GM19043 (cell line): Measurements from ENCODE around the gene STARD3NL.

Source experiments
- ATAC-seq: cut with Tn5 transposase; IDR thresholded peaks from one replicate; pipeline ENCODE4 v1.9.1; 2021; ENCODE audit warnings: low read depth; ENCODE audit not compliant: unreplicated experiment

STARD3NL gene

DNA sequence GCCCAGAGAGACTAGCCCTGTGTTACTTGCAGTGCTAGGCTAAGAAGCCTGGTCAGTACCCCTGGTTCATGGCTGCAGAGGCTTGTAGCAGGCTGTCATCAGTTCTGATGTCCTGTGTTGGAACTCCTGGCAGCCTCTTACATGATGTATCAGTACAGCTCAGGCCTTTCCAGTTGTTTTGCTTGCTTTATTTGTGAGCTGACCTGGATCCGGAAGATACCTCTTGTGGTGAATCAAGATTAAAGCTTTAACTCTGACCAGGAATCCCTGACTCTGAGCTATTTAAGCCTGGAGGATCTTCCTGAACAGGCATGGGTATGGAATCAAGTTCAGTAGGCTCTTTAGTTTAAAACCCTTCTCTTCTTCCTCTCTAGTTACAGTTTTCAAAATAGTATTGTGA is 4.4 kb downstream of the STARD3NL start:
- no peak for ATAC-seq

- ATAC-seq = no peak
Observed at GRCh38 chr7:38185395-38186307, 7.6 kb downstream of the STARD3NL start.

GRCh38 chr7:38186593-38187314 is 8.7 kb downstream of the STARD3NL start:
- ATAC-seq = no peak

DNA sequence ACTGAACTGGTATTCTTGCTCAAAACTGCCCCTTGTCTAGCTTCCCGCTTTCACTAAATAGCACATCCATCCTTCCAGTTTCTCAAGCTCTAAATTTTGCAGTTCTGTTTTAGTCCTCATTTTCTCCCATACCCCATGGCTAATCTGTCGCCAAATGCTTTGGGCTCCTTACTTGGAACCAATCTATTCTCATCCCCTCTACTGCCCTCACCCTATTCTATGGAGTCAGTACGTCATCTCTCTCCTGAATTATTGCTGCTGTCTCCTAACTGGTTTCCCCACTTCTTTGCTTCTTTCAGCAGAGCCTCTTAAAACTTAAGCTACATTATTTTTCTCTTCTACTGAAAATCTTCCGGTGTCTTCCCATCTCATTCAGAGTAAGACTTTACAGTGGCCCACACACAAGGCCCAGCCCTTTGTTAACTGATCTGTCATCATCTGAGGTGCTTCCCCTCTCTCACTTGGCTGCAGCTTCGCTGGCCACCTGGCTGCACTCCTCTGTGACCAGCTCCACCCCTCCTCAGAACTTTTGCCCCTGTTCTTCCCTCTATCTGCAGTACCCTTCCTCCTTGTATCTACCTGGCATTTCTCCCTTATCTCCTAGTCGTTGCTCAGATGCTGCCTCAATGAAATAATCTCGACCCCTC is 9.9 kb downstream of the STARD3NL start:
- peak; percentile 100 for ATAC-seq

DNA sequence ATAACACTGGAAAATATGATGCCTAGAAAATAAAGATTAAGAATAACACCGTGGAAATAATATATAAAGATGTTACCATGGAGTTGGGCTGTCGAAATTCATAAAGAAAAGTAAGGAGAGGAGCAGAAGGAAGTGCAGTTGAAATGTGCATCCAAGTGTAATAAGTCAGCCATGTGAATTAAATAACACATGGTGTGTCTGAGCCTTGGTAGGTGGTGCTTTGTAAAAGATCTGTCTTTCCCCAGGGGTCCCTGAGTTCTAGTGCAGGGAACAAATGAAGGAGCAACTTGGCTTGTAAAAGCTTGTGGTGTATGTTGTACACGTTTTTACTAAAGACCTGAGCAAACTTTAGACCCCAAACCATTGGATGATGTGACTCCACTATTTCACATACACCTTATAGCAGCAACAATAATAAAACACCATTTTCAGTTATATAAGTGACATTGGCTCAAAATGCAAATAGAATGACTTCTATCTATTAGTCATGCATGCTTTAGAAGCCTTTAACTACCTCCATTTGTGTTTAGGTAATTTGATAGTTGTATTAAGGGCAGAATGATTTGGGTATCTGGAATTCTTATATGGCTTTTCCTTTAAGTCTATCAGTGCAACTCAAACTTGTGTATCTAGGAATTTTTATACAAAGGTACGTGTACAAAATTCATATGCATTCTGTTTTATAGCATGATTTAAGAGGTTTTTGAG is 11.3 kb downstream of the STARD3NL start:
- ATAC-seq = no peak

DNA sequence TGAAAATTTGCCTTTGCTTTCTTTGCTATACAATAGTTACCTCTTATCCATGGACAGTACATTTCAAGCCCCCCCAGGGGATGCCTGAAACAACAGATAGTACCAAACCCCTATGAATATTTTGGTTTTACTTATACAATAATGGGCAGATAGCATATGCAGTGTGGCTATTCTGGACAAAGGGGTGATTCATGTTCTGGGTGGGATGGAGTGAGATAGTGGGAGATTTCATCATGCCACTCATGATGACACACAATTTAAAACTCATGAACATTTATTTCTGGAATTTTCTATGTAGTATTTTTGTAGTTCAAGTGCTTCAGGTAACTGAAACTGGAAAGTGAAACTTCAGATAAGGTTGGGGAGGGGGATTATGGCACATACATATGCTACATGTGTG is 12.0 kb downstream of the STARD3NL start:
- no peak for ATAC-seq

- ATAC-seq = no peak
Observed at GRCh38 chr7:38191791-38192190, 13.7 kb downstream of the STARD3NL start.

DNA sequence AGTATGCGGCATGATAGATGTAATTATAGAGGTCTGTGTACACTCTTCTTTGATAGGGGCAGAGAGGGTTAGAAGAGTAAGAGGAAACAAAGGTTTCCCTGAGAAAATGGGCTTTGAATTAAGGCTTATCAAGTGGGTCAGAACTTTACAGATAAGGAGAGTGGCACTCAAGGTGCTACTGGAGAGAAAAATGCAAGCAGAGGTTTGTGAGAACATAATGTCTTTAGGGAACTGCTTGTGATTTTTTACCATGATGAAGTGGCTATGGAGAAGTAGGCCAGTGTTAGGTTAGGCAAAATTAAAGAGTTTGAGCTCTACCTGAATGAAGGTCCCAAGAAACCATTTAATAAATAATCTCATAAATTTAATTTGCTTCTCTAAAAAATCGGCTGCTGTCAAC is 14.3 kb downstream of the STARD3NL start:
- no peak for ATAC-seq

DNA sequence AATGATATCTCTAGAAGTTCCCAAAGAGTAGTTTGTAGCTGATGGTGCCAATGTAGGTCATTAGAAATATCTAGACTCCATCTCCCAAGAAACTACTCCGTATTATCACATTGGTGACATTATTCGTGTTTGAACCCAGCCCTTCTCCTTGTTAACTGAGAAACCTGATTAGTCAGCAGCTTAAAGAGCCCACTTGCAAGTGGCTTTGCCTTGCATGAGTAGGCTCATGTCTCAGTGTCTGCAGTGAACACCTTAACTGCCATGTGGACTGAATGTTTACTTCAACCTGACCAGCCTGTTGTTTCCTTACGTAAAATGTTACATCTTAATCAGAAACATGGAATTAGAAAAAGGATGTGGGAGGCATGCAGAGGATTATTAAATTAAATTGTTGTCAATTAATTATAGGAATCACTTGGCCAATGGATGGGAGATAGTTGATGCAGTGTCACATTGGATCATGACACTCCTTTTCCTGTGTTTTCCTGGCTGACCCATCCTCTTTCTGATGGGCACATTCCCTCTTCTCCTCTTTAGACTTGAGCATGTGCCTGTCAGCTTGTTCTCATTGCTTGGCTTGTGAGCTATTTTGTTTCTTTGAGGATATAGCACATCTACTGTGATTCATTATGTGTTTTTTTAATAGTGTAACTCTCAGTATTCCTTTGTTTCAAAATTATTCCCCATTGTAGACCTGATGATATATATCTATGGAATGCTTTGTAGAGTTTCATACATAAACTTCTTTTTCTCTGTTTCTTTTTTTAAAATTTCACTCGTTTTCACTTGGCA is 18.0 kb downstream of the STARD3NL start:
- no peak for ATAC-seq

DNA sequence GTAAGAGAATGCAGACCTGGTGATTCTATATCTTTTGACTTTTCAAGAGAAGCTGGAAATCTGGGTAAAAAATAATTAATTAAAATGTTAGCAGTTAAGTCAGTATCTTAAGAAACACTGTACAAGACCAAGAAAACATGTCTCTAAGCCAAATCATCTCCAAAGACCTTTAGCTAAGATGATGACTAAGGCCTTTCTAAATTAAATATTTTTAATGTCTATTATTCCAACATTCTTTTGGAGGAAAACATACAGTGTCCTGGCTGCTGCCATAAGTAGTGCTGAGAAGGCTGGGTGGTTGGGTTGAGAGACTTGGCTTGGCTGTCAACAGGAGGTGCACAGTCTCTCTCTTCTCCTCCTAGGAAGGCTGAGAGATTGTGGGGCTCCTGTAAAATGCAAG is 20.3 kb downstream of the STARD3NL start:
- ATAC-seq = no peak

GRCh38 chr7:38199154-38199553 is 21.1 kb downstream of the STARD3NL start:
- ATAC-seq = no peak

- ATAC-seq = no peak
Observed at GRCh38 chr7:38199782-38200181, 21.7 kb downstream of the STARD3NL start.

- ATAC-seq = no peak
Observed at GRCh38 chr7:38206071-38206470, 28.0 kb downstream of the STARD3NL start.

DNA sequence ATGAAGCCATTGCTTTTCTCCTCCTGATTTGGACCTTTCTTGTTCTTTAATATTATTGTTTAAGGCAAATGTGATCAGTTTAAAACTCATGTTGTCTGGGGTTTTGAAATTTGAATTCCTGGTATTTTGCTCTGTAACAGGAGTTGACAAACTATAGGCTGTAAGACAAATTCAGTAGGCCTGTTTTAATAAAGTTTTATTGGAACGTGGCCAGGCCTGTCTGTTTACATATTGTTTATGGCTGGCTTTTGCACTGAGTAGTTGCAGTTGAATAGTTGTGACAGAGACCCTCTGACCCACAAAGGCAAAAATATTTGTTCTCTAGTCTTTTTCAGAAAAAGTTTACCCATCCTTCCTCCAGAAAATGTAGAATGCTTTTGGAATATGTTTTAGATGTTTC is 29.8 kb downstream of the STARD3NL start:
- ATAC-seq = no peak

DNA sequence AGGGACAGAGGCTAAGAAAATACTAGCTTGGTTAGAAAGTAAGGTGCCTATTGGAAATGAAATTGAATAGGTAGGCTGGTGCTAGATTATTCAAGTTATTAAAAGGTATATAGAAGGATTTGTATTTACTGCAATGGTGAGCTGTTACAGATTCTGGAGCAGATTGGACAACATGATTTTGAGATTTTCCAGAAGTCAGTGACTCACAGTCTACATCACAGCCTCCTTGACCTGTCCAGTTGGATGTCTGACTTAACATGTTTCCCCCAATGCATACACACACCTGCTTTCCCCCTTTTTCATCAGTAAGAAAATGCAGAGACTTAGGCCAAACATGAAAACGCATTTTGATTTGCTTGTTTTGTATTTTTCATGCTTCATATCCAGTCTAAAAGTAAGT is 33.4 kb downstream of the STARD3NL start:
- ATAC-seq = no peak

- ATAC-seq = no peak
Observed at GRCh38 chr7:38211940-38212339, 33.9 kb downstream of the STARD3NL start.

DNA sequence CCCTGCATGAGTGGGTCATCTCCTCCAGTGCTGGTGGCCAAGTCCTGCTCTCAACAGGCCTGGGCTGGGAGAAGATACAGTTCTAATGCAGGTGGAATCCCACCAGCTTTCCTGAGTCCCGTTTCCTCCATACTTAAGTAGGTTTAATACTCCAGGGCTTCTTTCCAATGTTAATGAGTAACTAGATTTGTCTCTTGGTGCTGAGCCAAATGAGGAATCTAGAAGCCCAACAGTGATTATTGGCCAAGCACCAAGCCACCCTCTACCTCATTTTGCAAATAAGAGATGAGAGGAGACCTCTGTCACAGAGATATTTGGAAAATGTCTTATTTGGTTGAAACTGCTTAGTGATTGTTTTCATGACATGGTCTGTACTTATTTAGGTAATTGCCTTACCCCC is 37.1 kb downstream of the STARD3NL start:
- ATAC-seq = no peak

GRCh38 chr7:38215735-38216670 is 38.0 kb downstream of the STARD3NL start:
- ATAC-seq = peak; percentile 95

DNA sequence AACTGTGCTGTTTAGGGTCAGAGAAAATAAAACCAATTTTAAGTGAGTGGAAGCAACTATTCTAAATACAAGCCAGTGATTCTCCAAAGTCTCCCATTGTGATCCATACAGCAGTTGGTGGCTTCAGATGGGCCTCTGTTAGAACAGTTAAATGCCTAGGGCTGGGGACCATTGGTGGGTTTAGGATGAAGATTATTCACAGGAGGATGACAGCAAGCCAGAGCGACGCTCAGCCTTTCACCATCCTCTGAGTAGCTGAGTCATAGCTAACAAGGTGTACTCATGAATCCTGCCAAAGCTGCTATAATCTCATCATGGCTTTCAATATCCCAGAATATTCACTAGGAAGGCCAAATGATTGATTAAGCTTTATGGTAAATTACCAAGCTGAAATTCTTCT is 39.6 kb downstream of the STARD3NL start:
- ATAC-seq = no peak
